ENCODE results near the gene POU2F1. TPM values are rescaled to one million over a fixed set of nuclear protein-coding genes. Genes with fewer than 3 reads are reported as not detected.

The POU2F1 gene
- total RNA-seq: 10 to 100 TPM; 17.9 to 22.9 TPM
- 10 to 100 TPM in 1 of 2 donors, 1 to 10 TPM in 1; 5.7 to 10.9 TPM for polyA plus RNA-seq

DNA sequence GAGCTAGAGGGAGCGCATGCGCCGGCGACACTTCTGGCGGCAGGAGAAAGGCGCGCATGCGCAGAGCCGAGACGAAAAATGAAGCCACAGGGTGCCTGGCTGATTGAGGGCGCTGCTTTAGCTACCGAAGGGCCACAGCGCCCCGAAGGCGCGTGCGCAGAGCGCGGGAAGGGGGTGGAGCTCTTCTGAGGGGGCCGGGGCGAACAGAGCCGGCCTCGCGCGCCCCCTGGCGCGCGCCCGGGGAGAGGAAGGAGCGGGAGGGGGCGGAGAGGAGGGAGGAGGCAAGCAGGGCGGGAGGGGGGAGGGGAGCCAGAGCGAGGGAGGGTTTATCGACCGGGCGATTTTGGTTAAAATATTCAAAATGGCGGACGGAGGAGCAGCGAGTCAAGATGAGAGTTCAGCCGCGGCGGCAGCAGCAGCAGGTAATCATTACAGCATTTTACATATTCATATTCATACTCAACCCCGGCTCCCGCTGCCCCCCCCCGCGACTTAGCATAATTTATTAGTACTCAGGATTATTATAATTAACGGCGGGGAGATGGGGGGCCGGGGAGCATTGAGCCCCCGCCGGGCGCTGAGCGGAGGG lies at the start of gene POU2F1:
Gene POU2F1 (plus strand): TSS at position 350 of the 589 bp plus-strand sequence. CDS start 12 bp downstream, at position 362.
- H3K4me1 ChIP-seq (ENCODE audit: insufficient read depth, low read length): peaks cover 22% of the 10 kb centered on the region
- no peaks in the 10 kb centered on the region for H3K9me3 ChIP-seq (ENCODE audit: control insufficient read depth in 1 of 2, low read length in 2 of 2)
- CTCF ChIA-PET (ENCODE audit: partially characterized antibody): interaction anchor here (0.6 to 3.4 kb wide), 63 partner anchors 9 to 714 kb away, joined by 3 to 29 read pairs (median 4); partner anchors contain the start of genes CD247, CREG1 and GPA33
- H3K27ac ChIP-seq (ENCODE audit: low read depth, low read length): peak within 1 kb of the TSS; percentile 90
- no peaks in the 10 kb centered on the region for H3K36me3 ChIP-seq (ENCODE audit: insufficient read depth, low read length)
- intact Hi-C loops (cut with micrococcal nuclease): loop anchor here (1.0 to 5.0 kb wide), 13 partner anchors 96 to 958 kb away; partner anchors contain the start of genes CREG1, DCAF6, RCSD1 and TADA1
- peak within 1 kb of the TSS; percentile 55 to 99 for H3K4me3 ChIP-seq (ENCODE audit: low read length in 2 of 2)
- Mint-ChIP-seq H3K27me3 (no peaks in the 10 kb centered on the region), H3K4me1 (peaks cover 19 to 47% (median 35%) of the 10 kb centered on the region in 4 donors), H3K9me3 (peaks cover 0 to 4% (median 0%) of the 10 kb centered on the region in 8 donors), H3K4me3 (peak within 1 kb of the TSS; percentile 90 to 99 (median 94)), H3K36me3 (peaks cover 0 to 15% of the 10 kb centered on the region in 2 donors), H3K27ac (peak within 1 kb of the TSS; percentile 89 to 99 (median 97))
- DNase-seq: peak; percentile 98 to 99 (median 98)
- no peaks in the 10 kb centered on the region for H3K27me3 ChIP-seq (ENCODE audit: insufficient read depth, low read length)
- POLR2A ChIA-PET (ENCODE audit: partially characterized antibody): interaction anchor here (0.6 to 5.5 kb wide), 34 partner anchors 9 to 716 kb away, joined by 3 to 73 read pairs (median 5); partner anchors contain the start of genes CD247, CREG1, DCAF6 and GPA33

DNA sequence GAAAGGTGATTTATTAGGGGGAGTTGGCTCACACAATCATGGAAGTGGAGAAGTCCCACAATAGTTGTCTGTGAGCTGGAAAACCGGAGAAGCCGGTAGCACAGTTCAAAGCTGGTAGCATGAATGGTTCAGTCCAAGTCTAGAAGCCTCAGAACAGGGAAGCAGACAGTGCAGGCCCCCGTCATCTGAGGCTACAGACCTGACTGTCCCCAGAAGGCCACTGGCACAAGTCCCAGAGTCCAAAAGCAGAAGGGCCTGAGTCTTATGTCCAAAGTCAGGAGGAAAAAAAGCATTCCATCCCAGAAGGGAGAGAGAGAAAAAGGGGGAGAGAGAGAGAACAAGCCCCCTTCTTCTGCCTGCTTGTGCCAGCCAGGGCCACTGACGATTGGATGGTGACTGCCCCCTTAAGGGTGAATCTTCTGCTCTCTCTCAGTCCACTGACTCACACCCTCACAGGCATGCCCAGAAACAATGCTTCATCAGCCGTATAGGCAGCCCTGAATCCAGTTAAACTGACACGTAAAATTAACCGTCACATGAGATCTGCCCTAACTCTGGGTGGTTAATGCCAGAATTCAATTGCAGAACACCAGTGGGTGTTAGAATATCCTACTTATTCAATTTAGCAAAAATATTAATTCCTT lies 49.3 kb upstream of the POU2F1 start:
- no peak overlapping the region for H3K27ac ChIP-seq (ENCODE audit: low read depth, low read length)
- intact Hi-C loops (cut with micrococcal nuclease): no loop called here
- no peaks in the 10 kb centered on the region for H3K4me1 Mint-ChIP-seq
- H3K27me3 ChIP-seq (ENCODE audit: insufficient read depth, low read length): no peaks in the 10 kb centered on the region
- H3K4me1 ChIP-seq (ENCODE audit: insufficient read depth, low read length): no peaks in the 10 kb centered on the region
- no peak overlapping the region for H3K27ac Mint-ChIP-seq
- peaks cover 13 to 20% of the 10 kb centered on the region in 2 donors for H3K27me3 Mint-ChIP-seq
- no peak overlapping the region for H3K4me3 Mint-ChIP-seq
- H3K36me3 Mint-ChIP-seq: no peaks in the 10 kb centered on the region
- POLR2A ChIA-PET (ENCODE audit: partially characterized antibody): no interaction called here
- H3K36me3 ChIP-seq (ENCODE audit: insufficient read depth, low read length): no peaks in the 10 kb centered on the region
- DNase-seq: no peak
- no peaks in the 10 kb centered on the region for H3K9me3 ChIP-seq (ENCODE audit: control insufficient read depth in 1 of 2, low read length in 2 of 2)
- H3K4me3 ChIP-seq (ENCODE audit: low read length in 2 of 2): no peak overlapping the region
- CTCF ChIA-PET (ENCODE audit: partially characterized antibody): no interaction called here
- peaks cover 0 to 6% (median 2%) of the 10 kb centered on the region in 8 donors for H3K9me3 Mint-ChIP-seq

DNA sequence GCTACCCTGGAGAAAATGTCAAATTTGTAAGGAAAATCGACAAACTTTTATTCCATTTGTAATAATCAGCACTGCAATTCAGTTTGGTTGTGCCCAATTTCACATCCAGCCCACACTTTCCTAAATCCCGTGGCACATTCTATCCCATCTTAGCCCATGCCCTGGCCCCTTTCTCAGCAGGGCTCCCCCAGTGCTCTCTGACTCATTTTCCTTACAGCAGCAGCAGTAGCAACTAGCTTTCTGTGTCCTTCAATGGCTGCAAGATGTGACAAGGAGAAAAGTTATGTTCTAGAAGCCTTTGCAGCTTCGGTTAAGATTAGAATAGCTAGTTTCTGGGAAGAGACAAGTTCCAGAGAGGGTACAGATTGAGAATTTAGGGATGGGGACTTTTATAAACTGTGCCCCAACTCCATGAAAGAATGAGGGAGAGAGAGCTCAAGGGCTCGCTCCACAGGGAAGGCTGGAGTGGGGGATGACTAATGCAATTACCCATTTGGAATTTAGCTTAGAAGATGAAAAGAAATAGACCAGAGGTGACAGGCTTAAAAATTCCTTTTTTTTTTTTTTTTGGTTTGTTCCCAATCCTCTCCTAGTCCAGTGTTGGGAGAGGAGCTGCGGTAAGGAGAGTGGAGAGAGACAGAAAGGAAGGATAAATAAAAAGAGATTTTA lies 47.0 kb upstream of the POU2F1 start:
- intact Hi-C loops (cut with micrococcal nuclease): no loop called here
- no peak for DNase-seq
- no peaks in the 10 kb centered on the region for H3K4me1 Mint-ChIP-seq
- Histone ChIP-seq H3K36me3 (ENCODE audit: insufficient read depth, low read length) (no peaks in the 10 kb centered on the region), H3K27me3 (ENCODE audit: insufficient read depth, low read length) (no peaks in the 10 kb centered on the region), H3K27ac (ENCODE audit: low read depth, low read length) (no peak overlapping the region), H3K4me1 (ENCODE audit: insufficient read depth, low read length) (no peaks in the 10 kb centered on the region), H3K4me3 (ENCODE audit: low read length in 2 of 2) (no peak overlapping the region), H3K9me3 (ENCODE audit: control insufficient read depth in 1 of 2, low read length in 2 of 2) (no peaks in the 10 kb centered on the region)
- peaks cover 13 to 16% of the 10 kb centered on the region in 2 donors for H3K27me3 Mint-ChIP-seq
- POLR2A ChIA-PET (ENCODE audit: partially characterized antibody): no interaction called here
- no peak overlapping the region for H3K4me3 Mint-ChIP-seq
- H3K27ac Mint-ChIP-seq: no peak overlapping the region
- peaks cover 0 to 6% (median 0%) of the 10 kb centered on the region in 8 donors for H3K9me3 Mint-ChIP-seq
- CTCF ChIA-PET (ENCODE audit: partially characterized antibody): no interaction called here
- no peaks in the 10 kb centered on the region for H3K36me3 Mint-ChIP-seq

DNA sequence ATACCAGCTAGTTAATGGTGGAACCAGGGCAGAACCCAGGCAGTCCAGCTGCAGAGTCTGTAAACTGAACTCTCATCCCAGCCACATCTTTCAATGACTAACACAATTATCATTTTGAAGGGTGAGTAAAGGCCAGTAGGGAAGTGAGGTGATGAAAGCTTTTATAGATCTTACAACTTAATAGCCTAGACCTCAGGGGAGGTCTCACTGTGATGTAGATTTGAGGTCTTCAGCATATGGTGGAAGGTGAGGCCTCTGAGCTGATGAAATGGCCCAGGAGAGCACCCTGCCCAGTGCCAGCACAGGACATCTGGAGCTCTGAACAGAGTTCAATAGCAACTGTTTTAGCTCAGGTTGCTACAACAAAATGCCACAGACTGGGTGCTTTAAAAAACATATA lies 44.8 kb upstream of the POU2F1 start:
- Mint-ChIP-seq H3K36me3 (no peaks in the 10 kb centered on the region), H3K4me1 (no peaks in the 10 kb centered on the region), H3K9me3 (peaks cover 0 to 5% (median 0%) of the 10 kb centered on the region in 8 donors), H3K4me3 (no peak overlapping the region), H3K27ac (no peak overlapping the region), H3K27me3 (peaks cover 5 to 8% of the 10 kb centered on the region in 2 donors)
- Histone ChIP-seq H3K4me1 (ENCODE audit: insufficient read depth, low read length) (no peaks in the 10 kb centered on the region), H3K9me3 (ENCODE audit: control insufficient read depth in 1 of 2, low read length in 2 of 2) (no peaks in the 10 kb centered on the region), H3K4me3 (ENCODE audit: low read length in 2 of 2) (no peak overlapping the region), H3K27ac (ENCODE audit: low read depth, low read length) (no peak overlapping the region), H3K36me3 (ENCODE audit: insufficient read depth, low read length) (no peaks in the 10 kb centered on the region), H3K27me3 (ENCODE audit: insufficient read depth, low read length) (no peaks in the 10 kb centered on the region)
- no peak for DNase-seq
- CTCF ChIA-PET (ENCODE audit: partially characterized antibody): no interaction called here
- intact Hi-C loops (cut with micrococcal nuclease): no loop called here
- POLR2A ChIA-PET (ENCODE audit: partially characterized antibody): interaction anchor here (1.1 kb wide), 1 partner anchor 44 kb away, joined by 4 read pairs; the partner anchor contains the start of gene POU2F1

DNA sequence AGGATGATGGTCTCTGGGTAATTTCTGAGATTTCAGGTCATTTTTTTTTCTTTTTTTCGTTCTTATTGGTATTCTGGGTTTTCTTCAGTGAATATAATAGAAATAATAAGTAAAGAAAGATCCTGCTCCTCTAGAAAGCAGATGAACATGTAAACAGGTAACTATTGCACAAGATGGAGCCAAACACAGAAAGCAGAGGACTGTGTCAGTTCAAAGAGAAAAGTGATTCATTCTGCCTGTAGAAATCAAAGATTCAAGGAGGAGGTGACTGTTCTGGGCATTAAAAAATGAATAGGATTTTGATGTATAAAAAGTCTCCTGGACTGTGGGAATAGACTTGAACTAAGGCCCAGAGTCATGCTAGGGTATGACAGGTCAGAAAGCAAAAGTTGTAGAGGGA lies 41.9 kb upstream of the POU2F1 start:
- Histone ChIP-seq H3K27me3 (ENCODE audit: insufficient read depth, low read length) (no peaks in the 10 kb centered on the region), H3K36me3 (ENCODE audit: insufficient read depth, low read length) (no peaks in the 10 kb centered on the region), H3K4me3 (ENCODE audit: low read length in 2 of 2) (no peak overlapping the region), H3K9me3 (ENCODE audit: control insufficient read depth in 1 of 2, low read length in 2 of 2) (no peaks in the 10 kb centered on the region), H3K27ac (ENCODE audit: low read depth, low read length) (no peak overlapping the region), H3K4me1 (ENCODE audit: insufficient read depth, low read length) (no peaks in the 10 kb centered on the region)
- DNase-seq: no peak
- intact Hi-C loops (cut with micrococcal nuclease): no loop called here
- Mint-ChIP-seq H3K27ac (no peak overlapping the region), H3K4me3 (no peak overlapping the region), H3K4me1 (no peaks in the 10 kb centered on the region), H3K9me3 (peaks cover 0 to 5% (median 0%) of the 10 kb centered on the region in 8 donors), H3K36me3 (no peaks in the 10 kb centered on the region), H3K27me3 (peaks cover 0 to 1% of the 10 kb centered on the region in 2 donors)
- ChIA-PET POLR2A (ENCODE audit: partially characterized antibody) (no interaction called here), CTCF (ENCODE audit: partially characterized antibody) (no interaction called here)

DNA sequence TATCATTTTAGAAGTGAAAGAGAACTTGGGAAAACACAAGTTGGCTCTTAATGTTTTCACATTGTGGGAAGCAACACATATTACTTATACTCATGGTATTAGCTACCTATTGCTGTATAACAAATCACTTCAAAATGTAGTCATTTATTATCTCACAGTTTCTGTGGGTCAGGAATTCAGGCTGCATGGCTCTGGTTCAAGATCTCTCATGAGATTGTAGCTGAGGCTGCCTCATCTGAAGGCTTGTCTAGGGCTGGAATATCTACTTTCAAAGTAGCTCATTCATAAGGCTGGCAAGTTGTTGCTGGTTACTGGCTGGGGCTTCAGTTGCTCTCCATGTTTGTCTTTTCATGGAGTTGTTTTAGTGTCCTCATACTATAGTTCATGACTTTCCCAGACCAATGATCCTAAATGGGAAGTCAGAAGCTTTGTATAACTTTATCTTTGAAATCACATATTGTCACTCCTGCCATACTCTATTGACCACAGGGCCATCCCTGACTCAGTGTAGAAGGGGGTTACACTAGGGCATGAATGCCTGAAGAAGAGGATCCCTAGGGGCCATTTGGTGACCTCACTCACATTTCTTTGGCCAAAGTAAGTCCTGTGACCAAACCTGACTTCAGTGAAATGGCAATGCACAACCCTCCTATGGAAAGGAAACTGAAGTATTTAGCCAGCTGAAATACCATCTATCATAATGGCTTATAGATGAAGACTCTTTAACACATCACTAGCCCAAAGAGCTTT lies 37.9 kb upstream of the POU2F1 start:
- POLR2A ChIA-PET (ENCODE audit: partially characterized antibody): no interaction called here
- Histone ChIP-seq H3K4me1 (ENCODE audit: insufficient read depth, low read length) (no peaks in the 10 kb centered on the region), H3K27ac (ENCODE audit: low read depth, low read length) (no peak overlapping the region), H3K4me3 (ENCODE audit: low read length in 2 of 2) (no peak overlapping the region), H3K27me3 (ENCODE audit: insufficient read depth, low read length) (no peaks in the 10 kb centered on the region), H3K36me3 (ENCODE audit: insufficient read depth, low read length) (no peaks in the 10 kb centered on the region), H3K9me3 (ENCODE audit: control insufficient read depth in 1 of 2, low read length in 2 of 2) (no peaks in the 10 kb centered on the region)
- peaks cover 0 to 6% (median 0%) of the 10 kb centered on the region in 4 donors for H3K4me1 Mint-ChIP-seq
- H3K27ac Mint-ChIP-seq: no peak overlapping the region
- no peak for DNase-seq
- peaks cover 0 to 1% (median 0%) of the 10 kb centered on the region in 8 donors for H3K9me3 Mint-ChIP-seq
- CTCF ChIA-PET (ENCODE audit: partially characterized antibody): interaction anchor here (0.9 to 1.4 kb wide), 2 partner anchors 9 to 37 kb away, joined by 3 to 4 read pairs; no protein-coding TSS in a partner anchor
- H3K4me3 Mint-ChIP-seq: no peak overlapping the region
- no peaks in the 10 kb centered on the region for H3K36me3 Mint-ChIP-seq
- intact Hi-C loops (cut with micrococcal nuclease): no loop called here
- H3K27me3 Mint-ChIP-seq: peaks cover 6 to 8% of the 10 kb centered on the region in 2 donors

Measured in CD4-positive, alpha-beta memory T cell (primary cell).